Measurements from ENCODE around the gene SRI.

The SRI gene

DNA sequence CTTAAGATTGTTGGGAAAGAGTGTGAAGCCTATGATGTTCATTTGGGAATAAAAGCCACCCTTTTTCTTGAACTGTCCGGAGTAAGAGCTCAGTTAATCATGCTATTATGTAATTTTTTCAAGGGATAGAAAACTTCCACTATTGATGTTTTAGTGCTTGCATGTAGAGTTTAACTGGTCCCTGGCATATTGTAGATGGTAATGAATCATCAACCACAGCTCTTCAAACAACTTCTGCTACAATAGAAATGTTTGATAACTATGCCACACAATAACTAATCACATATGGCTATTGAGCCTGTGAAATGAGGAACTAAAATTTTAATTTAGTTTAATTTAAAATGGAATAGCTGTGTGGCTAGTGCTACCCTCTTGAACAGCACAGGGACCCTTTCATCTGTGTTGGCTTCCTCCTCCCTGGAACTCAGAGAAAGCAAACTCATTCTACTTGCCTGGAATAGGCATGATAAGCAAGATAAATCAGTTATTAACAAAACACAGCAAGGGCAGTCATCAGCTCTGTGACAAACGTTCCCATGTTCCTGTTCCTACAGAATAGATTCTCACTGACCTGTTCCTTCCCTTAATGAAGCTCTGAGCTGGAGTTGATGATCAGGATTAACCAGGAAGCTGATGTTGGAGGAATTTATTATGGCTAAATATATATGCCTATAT lies 4.9 kb upstream of the SRI start:
- no peak for DNase-seq

DNA sequence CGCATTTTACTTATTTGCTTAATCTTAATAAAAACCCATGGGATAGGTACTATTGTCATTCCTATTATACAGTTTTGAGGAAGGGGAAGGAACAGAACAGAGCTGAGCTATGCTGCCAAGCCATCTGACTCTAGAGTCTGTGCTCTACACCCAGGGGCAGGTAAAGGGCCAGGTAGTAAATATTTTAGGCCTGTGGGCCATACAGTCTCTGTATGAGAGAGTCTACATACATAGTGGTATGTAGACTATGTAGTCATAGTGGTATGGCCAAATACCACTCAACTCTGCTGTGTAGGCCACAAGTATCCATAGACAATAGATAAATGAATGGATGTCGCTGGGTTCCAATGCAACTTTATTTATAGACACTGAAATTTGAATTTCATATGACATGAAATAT lies 3.4 kb upstream of the SRI start:
- no peak for DNase-seq

DNA sequence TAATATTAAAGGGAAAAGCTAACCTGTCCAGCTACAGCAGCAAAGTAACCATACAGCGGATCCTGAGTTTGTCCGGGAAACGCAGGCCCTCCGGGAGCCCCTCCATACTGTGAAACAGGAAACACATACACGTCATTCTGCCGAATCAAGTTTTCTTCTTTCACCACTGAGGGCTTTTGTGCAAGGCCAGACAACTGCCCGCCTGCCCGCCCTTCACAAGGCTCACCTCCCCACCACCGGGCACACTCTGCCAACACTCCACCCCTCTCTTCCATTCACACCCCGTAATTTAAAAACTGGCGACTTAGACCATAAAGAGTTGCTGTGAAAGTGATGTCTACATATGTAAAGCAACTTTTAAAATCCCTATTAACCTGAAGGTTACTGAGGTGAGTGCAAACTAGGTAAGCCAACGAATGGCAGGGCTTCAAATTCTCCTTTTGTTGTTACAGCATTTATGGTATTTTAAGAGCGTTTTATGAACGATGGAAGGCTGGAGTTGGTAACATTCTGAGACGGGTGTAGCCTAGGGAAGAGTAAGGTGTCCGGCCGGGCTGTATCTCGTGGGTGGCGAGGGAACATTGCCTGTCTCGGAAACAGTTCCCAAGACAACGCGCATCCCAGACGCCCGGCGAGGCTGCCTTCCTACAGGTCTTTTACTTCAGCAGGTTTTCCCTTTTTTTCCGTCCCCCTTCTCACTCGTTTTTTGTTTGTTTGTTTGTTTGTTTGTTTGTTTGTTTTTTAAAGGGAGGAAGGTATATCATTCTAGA lies 817 bp downstream of the SRI start:
- DNase-seq = peak; percentile 34

DNA sequence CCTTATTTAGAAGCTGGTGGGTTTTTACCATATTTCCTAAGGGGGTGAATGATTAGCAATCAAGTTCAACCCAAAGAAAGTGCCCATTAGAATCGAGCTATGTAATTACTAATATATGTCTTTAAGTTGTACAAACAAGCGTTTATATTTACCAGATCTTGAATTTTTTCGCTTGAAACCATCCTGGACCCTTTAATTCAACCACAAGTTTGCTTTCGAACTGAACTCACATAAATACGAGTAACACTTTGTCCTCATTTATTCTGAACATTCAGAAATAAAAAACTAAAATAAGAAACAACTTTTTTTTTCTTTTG lies 1.5 kb downstream of the SRI start:
- DNase-seq = no peak

DNA sequence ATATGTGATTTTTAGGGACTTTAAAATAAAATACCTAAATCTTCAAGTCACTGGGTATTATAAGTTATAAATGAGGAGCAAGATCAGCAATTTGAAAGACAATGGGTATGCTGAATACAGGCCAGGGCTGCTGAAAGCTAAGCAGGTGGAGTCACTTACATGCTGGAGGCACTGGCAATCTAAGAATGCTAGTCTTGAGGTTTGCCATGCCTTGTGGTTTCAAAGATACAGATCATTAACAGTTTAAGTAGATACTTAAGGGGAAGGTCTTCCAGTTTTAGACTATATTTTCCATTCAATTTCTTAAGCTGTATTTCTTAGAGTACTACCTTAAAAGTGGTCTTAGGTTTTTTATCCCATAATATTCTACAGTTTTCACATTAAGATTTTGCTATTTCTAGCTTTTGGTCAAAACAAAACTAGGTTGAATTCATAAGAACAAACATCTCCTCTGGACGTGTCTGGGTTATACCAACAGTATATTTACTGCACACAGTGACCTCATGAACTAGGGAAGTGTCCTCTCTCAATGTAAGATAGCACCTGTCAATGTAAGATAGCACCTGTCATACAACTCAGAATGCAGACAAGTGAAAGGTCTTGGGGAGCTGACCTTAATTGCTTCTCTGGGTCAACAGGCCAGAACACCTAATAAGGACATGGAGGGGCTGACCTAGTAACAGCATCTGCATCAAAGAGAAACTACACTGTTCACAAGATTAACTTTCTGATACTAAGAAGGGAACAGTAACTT lies 2.0 kb downstream of the SRI start:
- peak; percentile 12 for DNase-seq

DNA sequence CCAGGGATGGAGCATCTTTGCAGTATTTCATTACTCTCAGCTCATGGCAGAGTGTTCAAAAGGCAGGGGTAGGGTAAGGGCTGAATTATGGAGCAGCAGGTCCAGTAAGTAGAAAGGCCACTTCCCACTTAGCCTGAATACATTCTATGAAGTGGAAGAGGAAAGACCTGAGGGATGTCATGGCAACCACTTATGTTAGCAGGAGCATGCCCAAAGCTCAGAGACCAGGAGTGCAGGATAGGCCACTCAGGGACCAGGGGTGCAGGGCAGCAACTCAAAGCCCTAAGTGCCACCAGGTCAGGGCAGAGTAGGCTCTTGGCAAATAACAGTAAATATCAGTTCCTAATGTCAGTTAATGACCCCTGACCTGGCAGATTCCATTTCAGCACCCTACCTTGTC lies 3.6 kb downstream of the SRI start:
- DNase-seq = no peak

DNA sequence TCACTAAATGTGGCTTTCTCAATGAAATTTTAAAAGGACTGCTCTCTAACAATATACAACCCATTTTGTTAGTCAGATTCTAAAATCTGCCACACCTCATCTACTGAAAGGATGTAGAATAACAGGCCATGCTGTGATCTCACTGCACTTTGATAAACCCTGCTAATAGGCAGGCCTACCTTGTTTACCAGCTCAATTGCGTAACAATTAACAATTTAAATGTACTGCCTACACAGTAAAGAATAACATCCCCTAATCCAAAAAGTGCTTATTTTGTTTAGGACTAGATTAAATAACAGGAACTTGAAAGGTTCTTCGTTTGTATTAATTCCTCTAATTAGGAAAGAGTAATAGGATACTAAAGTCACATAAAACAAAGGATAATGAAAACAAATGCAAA lies 4.5 kb downstream of the SRI start:
- DNase-seq = no peak

DNA sequence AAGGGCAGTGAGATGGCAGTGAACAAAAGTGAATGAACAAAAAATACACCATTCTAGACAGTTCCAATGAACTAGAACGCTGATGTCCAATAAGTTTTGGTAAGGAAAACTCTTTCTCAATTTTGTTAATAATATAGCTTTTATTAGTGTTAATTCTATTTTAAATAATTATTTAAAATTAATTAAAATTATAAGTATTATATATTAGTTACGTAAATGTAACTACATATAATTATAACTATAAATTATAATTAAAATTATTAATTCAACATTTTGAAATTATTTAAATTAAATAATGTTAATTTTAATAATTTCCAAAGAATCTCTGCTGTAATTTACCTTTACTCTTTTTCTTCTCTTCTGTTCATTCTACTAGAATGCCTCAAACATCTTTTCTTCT lies 5.4 kb downstream of the SRI start:
- no peak for DNase-seq

DNA sequence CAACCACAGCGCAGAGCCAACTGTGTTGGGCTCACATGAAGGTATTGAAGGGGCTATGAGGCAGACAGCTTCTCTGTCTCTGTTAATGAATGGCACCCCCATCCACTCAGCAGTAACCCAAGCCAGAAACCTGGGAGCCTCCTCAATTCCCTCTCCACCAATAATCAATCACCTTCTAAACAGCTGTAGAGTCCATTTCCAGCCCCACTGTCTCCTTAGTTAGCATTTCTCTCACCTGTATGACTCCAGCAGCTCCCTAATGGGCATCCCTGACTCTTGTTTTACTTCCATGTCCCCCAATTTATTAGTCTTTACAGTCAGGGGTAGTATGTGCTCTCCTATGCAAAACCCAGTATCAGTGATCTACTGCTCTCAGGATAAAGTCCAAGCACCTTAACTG lies 6.9 kb downstream of the SRI start:
- no peak for DNase-seq

DNA sequence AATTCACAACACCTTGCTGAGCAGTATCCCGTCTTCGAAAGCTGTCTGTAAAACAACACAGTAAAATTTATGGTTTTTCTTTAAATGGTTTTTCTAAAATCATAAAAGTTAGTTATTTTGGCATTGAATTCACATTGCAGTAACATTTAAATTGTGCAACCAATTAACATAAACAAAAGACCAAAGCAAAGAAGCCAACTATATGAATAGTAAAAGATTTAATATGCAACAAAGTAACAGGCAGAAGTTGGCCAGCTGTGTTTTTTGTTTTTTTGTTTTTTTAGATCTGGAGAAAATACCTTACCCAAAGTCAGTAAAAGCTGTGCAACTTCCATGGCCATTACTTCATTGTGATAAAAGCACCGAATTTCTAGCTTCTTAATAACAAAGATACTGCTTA lies 11.3 kb downstream of the SRI start:
- no peak for DNase-seq

DNA sequence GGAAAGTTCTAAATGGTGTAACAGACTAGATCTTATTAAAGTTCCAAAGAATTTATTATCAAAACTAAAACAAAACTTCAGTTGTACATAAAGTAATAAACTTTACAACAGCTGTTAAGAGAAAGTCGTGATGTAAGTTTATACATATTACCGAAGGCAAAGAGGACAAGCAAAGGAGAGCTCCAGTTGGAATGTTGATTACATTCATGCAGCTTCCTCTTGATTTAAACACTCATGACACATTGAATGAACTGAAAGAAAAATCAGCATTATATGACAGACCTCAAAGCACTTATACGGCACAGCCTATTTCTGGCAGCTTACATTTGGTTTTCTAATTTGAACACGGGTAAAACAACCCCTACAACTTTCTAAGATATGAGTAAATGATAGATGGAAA lies 13.6 kb downstream of the SRI start:
- no peak for DNase-seq

DNA sequence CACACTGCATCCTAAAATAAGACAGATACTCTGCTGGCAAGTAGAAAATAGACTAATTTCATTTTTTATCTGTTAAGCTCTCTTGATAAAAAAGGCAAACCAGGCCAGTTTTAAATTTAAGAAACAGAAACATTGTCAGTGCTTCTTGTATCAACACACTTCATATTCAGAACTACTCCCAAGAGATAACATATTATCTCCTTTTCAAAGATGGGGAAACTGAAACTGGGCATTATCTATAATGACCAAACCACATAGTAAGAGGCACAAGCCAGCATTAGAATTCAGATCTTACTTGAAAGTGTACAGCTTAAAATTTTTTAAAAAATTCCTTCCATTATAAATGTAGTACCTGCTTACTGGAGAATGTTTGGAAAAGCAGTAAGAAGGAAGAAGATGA lies 14.7 kb downstream of the SRI start:
- DNase-seq = no peak

DNA sequence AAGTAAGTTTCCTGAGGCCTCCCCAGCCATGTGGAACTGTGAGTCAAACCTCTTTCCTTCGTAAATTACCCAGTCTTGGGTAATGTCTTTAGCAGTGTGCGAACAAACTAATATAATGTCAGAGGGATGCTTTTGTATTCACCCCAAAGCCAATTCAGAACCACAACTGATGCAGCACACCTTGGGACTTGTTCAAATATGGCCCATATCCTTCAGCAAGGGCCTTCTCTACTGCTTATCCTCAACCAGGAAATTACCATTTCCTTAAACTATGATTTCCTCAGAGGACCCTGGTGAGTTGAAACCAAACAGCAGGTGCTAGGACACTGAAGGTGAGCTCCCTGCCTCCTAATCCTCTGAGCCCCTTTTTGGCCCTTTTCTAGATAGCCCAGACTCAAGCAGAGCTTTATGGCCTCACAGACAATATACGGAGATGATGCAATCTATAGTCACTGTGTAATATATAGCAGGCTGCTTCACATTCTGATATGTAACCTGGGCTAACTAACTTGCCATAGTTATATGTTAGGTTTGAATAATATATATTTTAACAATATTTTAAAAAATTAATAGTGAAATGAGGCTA lies 15.2 kb downstream of the SRI start:
- no peak for DNase-seq

DNA sequence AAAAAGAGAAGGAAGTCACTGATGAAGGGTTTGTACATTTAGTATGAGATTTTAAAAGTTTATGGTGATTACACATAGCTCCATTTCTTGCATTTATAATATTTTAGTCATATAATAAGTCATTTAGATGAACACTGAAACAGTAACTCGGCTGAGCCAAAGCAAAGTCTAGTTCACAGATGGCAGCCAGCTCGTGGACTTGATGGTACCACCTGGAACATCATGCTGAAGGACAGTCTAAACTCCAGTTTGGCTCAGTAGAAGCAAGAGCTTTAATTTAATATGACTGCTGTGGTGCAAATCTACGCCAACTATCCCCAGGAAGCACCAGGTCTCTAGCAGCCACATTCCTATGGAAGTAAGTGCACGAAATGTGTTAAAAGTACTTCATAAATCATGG lies 16.4 kb downstream of the SRI start:
- no peak for DNase-seq

DNA sequence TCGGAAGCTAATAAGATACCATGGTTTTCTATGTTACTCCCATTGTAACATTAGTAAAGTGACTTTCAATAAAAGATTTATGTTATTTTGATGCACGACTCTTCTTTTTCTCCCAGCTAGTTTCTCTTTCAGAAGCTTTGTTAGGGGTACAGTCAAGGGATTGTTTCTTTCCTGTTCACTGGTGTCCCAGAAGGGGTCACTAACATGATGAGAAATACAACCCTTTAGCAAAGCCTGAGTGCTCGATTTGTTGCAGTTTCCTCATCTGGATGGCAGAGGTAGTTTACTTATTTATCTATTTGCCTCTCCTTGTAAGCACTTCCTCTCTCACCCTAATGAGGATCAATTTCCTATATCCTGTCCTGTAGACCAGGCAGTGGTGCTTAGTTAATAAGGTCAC lies 17.0 kb downstream of the SRI start:
- DNase-seq = no peak

DNA sequence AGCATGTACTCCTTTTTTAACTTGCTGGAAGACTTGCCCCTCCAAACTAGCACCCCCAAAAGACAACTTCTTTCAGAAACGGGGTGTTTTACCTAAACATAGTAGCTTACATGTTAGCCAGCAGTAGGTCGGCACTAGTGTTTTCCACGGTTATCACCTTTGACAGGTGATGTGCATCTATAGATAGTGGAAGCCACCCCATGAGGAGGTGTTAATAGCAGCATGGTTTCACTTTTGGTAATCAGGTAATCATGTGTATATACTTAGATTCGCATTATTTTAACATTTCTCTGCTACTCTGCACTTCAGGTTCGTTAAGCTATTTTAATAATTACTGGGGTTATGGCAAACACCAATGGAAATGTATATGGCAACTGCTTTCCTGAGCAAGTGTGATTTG lies 17.6 kb downstream of the SRI start:
- DNase-seq = no peak

DNA sequence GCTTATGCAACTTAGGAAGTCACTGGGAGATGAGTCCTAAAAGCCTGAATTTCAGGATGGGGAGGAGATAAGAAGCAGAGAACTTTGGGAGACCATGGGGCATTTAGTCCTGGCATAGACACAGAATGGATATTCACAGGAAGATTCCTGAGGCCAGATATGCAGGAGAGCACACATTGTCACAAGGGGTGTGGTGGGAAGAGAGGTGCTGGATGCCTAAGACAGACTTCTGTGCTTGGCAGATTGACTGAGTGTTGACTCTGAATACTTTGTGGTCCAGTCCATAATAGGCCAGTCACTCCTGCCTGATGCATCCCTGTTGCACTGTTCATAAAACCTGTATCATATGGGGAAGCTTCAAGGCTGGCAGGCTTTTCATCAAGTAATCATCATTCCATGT lies 18.5 kb downstream of the SRI start:
- no peak for DNase-seq

DNA sequence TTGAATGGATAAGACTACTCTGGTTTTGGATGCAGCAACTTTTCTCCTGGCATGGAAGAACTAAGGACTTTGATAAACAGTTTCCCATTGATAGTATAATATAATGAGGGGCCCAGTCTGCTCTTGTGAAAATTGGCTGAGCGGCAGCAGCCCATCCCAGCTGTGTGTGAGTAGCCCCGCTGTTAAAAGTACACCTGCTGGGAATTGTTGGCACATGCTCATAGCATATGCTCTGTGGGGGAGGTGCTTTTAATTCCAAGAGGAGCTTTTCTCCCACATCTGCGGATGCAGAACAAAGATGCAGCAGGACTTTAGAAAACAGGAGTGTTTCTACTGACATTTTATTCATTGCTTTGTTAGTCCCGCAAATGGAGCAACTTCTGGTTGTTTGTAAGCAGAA lies 19.0 kb downstream of the SRI start:
- no peak for DNase-seq

DNA sequence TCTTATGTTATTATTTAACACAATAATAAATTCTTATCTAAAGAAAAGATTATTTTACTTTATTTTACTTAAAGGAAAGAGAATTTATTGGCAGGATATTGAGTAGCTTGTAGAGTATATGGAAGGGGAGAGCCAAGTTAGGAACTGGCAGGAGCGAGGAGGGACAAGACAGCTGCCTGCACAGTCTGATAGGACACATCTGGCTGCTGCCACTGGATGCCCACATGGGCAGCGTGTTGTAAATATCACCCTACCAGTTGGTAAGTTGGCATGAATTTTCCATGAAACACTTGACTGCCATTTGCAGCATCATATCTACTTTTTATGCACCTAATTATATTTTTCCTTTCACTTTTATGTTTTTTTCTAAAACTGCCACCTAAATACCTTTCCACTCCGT lies 19.6 kb downstream of the SRI start:
- no peak for DNase-seq

DNA sequence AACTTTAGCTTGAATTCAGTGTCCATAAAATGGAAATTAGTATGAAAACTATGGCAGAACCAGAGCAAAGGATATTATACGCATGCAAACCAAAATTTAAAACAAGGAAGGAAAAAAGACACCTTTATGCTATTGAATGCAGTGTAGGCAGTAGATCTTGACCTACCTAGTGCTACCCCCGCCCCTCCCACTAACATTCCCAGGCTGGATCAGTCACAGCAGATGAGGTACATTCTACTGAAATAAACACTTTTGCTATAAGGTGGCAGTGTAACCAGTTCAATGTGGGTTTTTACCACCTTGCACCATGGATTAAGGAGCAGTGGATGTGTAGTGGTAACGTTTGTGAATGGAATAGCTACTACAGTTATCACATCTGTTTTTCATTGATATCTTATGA lies 27.9 kb downstream of the SRI start:
- DNase-seq = no peak

DNA sequence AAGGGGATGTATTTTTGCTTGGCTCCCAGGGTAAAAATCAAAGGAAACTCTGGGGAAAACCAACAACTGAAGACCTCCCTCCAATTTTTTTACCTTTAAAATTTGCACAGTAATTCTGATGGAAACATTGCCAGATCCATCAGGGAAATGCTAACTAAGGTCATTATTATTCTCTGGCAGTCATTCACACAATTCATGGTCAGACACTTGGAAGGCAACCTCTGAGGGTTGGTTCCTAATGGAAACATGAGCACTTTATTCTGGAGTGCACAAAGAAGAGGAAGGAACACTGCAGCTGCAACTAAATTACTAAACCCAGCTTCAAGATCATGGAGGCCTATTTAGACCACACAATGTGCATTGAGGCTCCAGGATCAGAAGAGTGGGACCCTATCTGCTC lies 34.2 kb downstream of the SRI start:
- DNase-seq = no peak

DNA sequence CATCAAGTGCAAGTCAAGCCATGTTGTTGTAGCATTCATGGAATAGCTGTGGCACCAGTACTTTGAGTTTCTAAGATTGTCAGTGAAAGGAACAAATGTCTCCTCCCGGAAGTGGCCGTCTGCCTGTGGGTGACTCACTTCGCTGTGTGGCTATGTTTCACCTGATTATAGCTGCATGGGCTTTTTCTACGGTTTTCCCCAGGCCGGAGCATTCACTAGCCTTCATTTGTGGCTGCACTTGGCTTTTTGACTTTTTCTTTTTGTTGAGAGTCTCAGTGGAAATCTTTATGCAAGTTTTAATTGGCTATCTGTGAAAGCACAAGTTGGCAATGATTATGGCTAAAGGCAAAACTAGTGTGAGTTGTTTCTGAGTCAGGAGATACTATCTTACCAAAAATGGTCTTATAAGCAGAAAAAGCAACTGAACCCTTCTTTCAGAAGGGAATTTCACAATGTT lies 35.0 kb downstream of the SRI start:
- DNase-seq = peak; percentile 11

DNA sequence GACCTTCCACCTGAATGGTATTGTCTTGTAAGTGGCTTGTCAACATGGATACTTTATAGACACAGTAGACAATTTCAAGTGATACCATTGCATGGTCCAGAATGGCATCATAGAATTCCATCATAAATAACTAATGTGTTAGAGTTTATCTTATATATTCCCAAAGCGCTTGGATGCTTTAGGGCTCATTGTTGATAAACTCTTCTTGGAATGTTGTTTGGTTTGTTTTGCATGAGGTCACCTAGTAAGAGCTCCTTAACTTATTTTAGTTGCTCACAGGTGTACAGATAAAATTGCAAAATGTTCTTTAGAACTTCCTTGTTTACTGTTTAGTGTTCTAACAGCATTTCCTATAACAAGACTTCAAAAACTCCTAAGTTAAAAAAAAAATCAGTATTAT lies 36.8 kb downstream of the SRI start:
- DNase-seq = no peak

DNA sequence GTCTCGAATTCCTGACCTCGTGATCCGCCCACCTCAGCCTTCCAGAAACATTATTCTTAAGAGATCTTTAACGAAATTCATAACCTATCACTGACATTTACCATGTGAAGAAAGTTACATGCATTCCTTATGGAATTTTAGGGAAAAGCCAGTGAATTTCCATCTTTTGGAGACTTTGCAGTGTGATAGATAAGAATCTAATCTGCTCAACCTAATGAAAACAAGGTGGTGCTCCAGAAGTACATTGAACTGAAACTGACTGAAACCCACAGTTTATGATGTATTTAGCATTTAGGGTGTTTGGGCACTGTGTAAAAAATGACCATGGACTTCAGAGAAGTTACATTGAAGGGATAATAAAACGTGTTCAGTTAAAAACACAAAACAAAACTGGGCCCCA lies 43.6 kb downstream of the SRI start:
- no peak for DNase-seq
